RWPE2 (cell line): ENCODE measurements around the gene PXN.

ENCODE experiments used
- ATAC-seq: fragments of 200-7000 bp; cut with Tn5 transposase; 3 replicates; pipeline ENCODE4 v1.9.1; 2021; ENCODE audit warnings: low read depth
- DNase-seq: peaks from one replicate; pipeline ENCODE4 v3.0.0-alpha.2; 2020; ENCODE audit warnings: low spot score
- H3K27ac ChIP-seq: fragments of 450-650 bp; 2 replicates; pipeline ENCODE4 v1.5.1; 2017; ENCODE audit warnings: mild to moderate bottlenecking; ENCODE audit not compliant: poor library complexity, severe bottlenecking
- H3K27me3 ChIP-seq: fragments of 250-450 bp; sonication (Bioruptor Pico); 2 replicates; pipeline ENCODE4 v1.5.1; 2021; ENCODE audit warnings: mild to moderate bottlenecking, moderate library complexity; ENCODE audit not compliant: insufficient read depth, poor library complexity, severe bottlenecking
- H3K36me3 ChIP-seq: fragments of 250-450 bp; sonication (Bioruptor Pico); 2 replicates; pipeline ENCODE4 v1.5.1; 2020; ENCODE audit warnings: low read depth, mild to moderate bottlenecking, moderate library complexity
- H3K4me1 ChIP-seq: fragments of 250-450 bp; sonication (Bioruptor Pico); 2 replicates; pipeline ENCODE4 v1.5.1; 2021; ENCODE audit warnings: mild to moderate bottlenecking, moderate library complexity; ENCODE audit not compliant: insufficient read depth, poor library complexity, severe bottlenecking
- H3K4me3 ChIP-seq: fragments of 250-450 bp; sonication (Bioruptor Pico); 2 replicates; pipeline ENCODE4 v1.5.1; 2021; ENCODE audit warnings: mild to moderate bottlenecking, moderate library complexity; ENCODE audit not compliant: severe bottlenecking
- H3K9me3 ChIP-seq: fragments of 250-450 bp; sonication (Bioruptor Pico); 2 replicates; pipeline ENCODE4 v1.5.1; 2021; ENCODE audit warnings: mild to moderate bottlenecking, moderate library complexity; ENCODE audit not compliant: severe bottlenecking
- TF ChIP-seq, protein P1 (sequence below): fragments of 450-650 bp; IDR thresholded peaks from one replicate; pipeline ENCODE4 v1.5.1; 2017; ENCODE audit warnings: mild to moderate bottlenecking, moderate library complexity; ENCODE audit not compliant: poor library complexity, severe bottlenecking

PXN gene

DNA sequence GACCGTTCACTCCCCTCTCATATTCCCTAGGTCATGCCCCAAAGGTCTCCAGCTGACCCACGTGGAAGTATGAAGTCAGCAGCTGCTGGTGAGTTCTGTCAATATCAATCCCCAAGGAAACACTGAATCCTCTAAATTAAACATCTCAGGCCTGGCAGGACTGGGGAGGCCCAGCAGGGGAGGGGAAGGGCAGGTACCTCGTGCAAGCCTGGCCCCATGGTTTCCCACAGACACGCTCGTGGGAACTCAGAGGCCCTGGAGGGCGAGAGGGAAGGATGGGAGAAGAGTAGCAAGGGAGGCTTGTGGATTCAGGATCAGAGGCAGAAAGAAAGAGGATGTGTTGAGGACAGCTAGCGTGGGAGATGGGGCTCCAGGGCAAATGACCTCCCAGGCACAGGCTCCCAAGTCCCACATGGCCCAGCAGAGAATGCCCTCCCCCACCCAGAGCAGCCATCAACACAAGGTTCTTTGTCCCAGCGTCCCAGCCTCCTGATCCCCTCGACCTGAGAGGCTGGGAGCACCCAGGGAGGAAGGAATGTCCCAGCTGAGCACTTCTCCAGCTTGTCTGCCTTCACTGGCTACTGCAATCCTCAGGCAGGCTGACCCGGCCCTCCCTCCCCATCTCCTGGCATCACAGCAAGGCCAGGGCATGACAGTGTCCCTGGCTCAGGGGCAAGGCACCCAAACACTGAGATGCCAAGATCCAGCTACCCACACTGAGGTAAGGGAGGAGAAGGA is 44.5 kb downstream of the PXN start:
- TF ChIP-seq, protein P1, sequence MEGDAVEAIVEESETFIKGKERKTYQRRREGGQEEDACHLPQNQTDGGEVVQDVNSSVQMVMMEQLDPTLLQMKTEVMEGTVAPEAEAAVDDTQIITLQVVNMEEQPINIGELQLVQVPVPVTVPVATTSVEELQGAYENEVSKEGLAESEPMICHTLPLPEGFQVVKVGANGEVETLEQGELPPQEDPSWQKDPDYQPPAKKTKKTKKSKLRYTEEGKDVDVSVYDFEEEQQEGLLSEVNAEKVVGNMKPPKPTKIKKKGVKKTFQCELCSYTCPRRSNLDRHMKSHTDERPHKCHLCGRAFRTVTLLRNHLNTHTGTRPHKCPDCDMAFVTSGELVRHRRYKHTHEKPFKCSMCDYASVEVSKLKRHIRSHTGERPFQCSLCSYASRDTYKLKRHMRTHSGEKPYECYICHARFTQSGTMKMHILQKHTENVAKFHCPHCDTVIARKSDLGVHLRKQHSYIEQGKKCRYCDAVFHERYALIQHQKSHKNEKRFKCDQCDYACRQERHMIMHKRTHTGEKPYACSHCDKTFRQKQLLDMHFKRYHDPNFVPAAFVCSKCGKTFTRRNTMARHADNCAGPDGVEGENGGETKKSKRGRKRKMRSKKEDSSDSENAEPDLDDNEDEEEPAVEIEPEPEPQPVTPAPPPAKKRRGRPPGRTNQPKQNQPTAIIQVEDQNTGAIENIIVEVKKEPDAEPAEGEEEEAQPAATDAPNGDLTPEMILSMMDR, result no peak
- no peak overlapping the region for H3K4me3 ChIP-seq
- H3K4me1 ChIP-seq, result peaks cover 14% of the 10 kb centered on the region
- H3K9me3 ChIP-seq, result no peaks in the 10 kb centered on the region
- no peak for DNase-seq
- no peaks in the 10 kb centered on the region for H3K27me3 ChIP-seq
- peaks cover 100% of the 10 kb centered on the region for H3K36me3 ChIP-seq
- no peak for ATAC-seq
- H3K27ac ChIP-seq, result no peak overlapping the region

- H3K4me1 ChIP-seq, result no peaks in the 10 kb centered on the region
- H3K4me3 ChIP-seq, result no peak overlapping the region
- no peak for DNase-seq
- no peak overlapping the region for H3K27ac ChIP-seq
- no peaks in the 10 kb centered on the region for H3K27me3 ChIP-seq
- no peaks in the 10 kb centered on the region for H3K9me3 ChIP-seq
- ATAC-seq, result no peak; the same call in 2 of the 3 replicates
- TF ChIP-seq, protein P1, result no peak
- H3K36me3 ChIP-seq, result peaks cover 100% of the 10 kb centered on the region
Measured at GRCh38 chr12:120218680-120219606, 46.6 kb downstream of the PXN start.

- no peak for DNase-seq
- Histone ChIP-seq H3K36me3 (peaks cover 100% of the 10 kb centered on the region), H3K4me3 (no peak overlapping the region), H3K4me1 (no peaks in the 10 kb centered on the region), H3K9me3 (no peaks in the 10 kb centered on the region), H3K27me3 (no peaks in the 10 kb centered on the region), H3K27ac (no peak overlapping the region)
- TF ChIP-seq, protein P1, result no peak
- ATAC-seq, result no peak
Measured at GRCh38 chr12:120216742-120217605, 48.6 kb downstream of the PXN start.

GRCh38 chr12:120215766-120216735 is 49.5 kb downstream of the PXN start:
- ATAC-seq (no peak), DNase-seq (peak; percentile 37)
- H3K27ac ChIP-seq, result no peak overlapping the region
- no peaks in the 10 kb centered on the region for H3K9me3 ChIP-seq
- TF ChIP-seq, protein P1, result no peak
- peaks cover 100% of the 10 kb centered on the region for H3K36me3 ChIP-seq
- H3K27me3 ChIP-seq, result no peaks in the 10 kb centered on the region
- no peak overlapping the region for H3K4me3 ChIP-seq
- no peaks in the 10 kb centered on the region for H3K4me1 ChIP-seq
